MM.1S (cell line): ENCODE measurements around the gene CENPA.

ENCODE experiments used
- DNase-seq: peaks from one replicate; pipeline ENCODE4 v3.0.0-alpha.2; 2015
- H2AFZ ChIP-seq: fragments of 300-600 bp; sonication (generic); 2 replicates; pipeline ENCODE4 v1.6.0; 2016; ENCODE audit warnings: antibody characterized with exemption, low read length
- H3F3A ChIP-seq: fragments of 300-600 bp; sonication (generic); 2 replicates; pipeline ENCODE4 v1.6.1; 2016; ENCODE audit warnings: mild to moderate bottlenecking, antibody characterized with exemption, low read length, moderate library complexity, mixed read lengths; ENCODE audit not compliant: insufficient read depth
- H3K27ac ChIP-seq: fragments of 300-600 bp; sonication (generic); 2 replicates; pipeline ENCODE4 v1.5.1; 2016; ENCODE audit warnings: mild to moderate bottlenecking, low read length
- H3K27me3 ChIP-seq: fragments of 300-600 bp; sonication (generic); replicated peaks from 2 replicates; pipeline ENCODE4 v1.6.0; 2016; ENCODE audit warnings: low read length; ENCODE audit not compliant: insufficient read depth
- H3K36me3 ChIP-seq: fragments of 300-600 bp; sonication (generic); replicated peaks from 2 replicates; pipeline ENCODE4 v1.6.1; 2016; ENCODE audit warnings: mild to moderate bottlenecking, low read length, mixed read lengths; ENCODE audit not compliant: insufficient read depth
- H3K4me1 ChIP-seq: fragments of 300-600 bp; sonication (generic); 2 replicates; pipeline ENCODE4 v1.6.1; 2016; ENCODE audit warnings: low read length, mixed read lengths
- H3K4me2 ChIP-seq: fragments of 300-600 bp; sonication (generic); 2 replicates; pipeline ENCODE4 v1.6.0; 2016; ENCODE audit warnings: low read depth, low read length
- H3K4me3 ChIP-seq: fragments of 300-600 bp; sonication (generic); 2 replicates; pipeline ENCODE4 v1.5.1; 2016; ENCODE audit warnings: low read length, mixed read lengths
- H3K79me2 ChIP-seq: fragments of 300-600 bp; sonication (generic); 2 replicates; pipeline ENCODE4 v1.6.1; 2016; ENCODE audit warnings: mixed run types, low read length, mixed read lengths
- H3K9ac ChIP-seq: fragments of 300-600 bp; sonication (generic); 2 replicates; pipeline ENCODE4 v1.6.1; 2016; ENCODE audit warnings: low read length, mixed read lengths
- H3K9me2 ChIP-seq: fragments of 300-600 bp; sonication (generic); replicated peaks from 2 replicates; pipeline ENCODE4 v1.6.1; 2016; ENCODE audit warnings: mild to moderate bottlenecking, low read length, mixed read lengths; ENCODE audit not compliant: insufficient read depth
- H3K9me3 ChIP-seq: fragments of 300-600 bp; sonication (generic); replicated peaks from 2 replicates; pipeline ENCODE4 v1.6.1; 2016; ENCODE audit warnings: mild to moderate bottlenecking, low read length, mixed read lengths; ENCODE audit not compliant: insufficient read depth
- H4K20me1 ChIP-seq: fragments of 300-600 bp; sonication (generic); 2 replicates; pipeline ENCODE4 v1.6.1; 2016; ENCODE audit warnings: mild to moderate bottlenecking, low read length, moderate library complexity, mixed read lengths; ENCODE audit not compliant: insufficient read depth
- CTCF ChIP-seq: fragments of 300-600 bp; sonication (generic); IDR thresholded peaks from 2 replicates; pipeline ENCODE4 v1.5.1; 2016; ENCODE audit warnings: antibody characterized with exemption, low read length, mixed read lengths
- EZH2 ChIP-seq: fragments of 300-600 bp; sonication (generic); optimal IDR thresholded peaks from 2 replicates; pipeline ENCODE3; 2017; ENCODE audit warnings: low read depth, mild to moderate bottlenecking, antibody characterized with exemption, low read length, mixed read lengths
- EZH2phosphoT487 ChIP-seq: fragments of 300-600 bp; sonication (generic); IDR thresholded peaks from 2 replicates; pipeline ENCODE4 v1.6.1; 2018; ENCODE audit warnings: antibody characterized with exemption, low read length

Gene CENPA

GRCh38 chr2:26809876-26810577 is 24.2 kb downstream of the CENPA start:
- H2AFZ ChIP-seq: no peak overlapping the region
- no peaks in the 10 kb centered on the region for H3K9me2 ChIP-seq
- H3K27ac ChIP-seq: no peak overlapping the region
- no peak overlapping the region for H3K4me3 ChIP-seq
- H3K27me3 ChIP-seq: peaks cover 6% of the 10 kb centered on the region; the same call in 1 of the 2 replicates
- no peaks in the 10 kb centered on the region for H3K79me2 ChIP-seq
- DNase-seq: no peak
- H3K36me3 ChIP-seq: no peaks in the 10 kb centered on the region
- no peaks in the 10 kb centered on the region for H3K9me3 ChIP-seq
- H3K9ac ChIP-seq: no peak overlapping the region
- no peaks in the 10 kb centered on the region for H4K20me1 ChIP-seq
- no peak for TF ChIP-seq CTCF
- no peak for TF ChIP-seq EZH2
- no peak for TF ChIP-seq EZH2phosphoT487
- H3K4me1 ChIP-seq: no peaks in the 10 kb centered on the region
- H3F3A ChIP-seq: no peaks in the 10 kb centered on the region
- H3K4me2 ChIP-seq: no peak overlapping the region

GRCh38 chr2:26811261-26811660 is 25.4 kb downstream of the CENPA start:
- Histone ChIP-seq H2AFZ (no peak overlapping the region), H3K79me2 (no peaks in the 10 kb centered on the region), H3K9me3 (no peaks in the 10 kb centered on the region), H3K9me2 (no peaks in the 10 kb centered on the region), H3K4me2 (no peak overlapping the region), H3K4me3 (no peak overlapping the region), H3K4me1 (no peaks in the 10 kb centered on the region), H3K9ac (no peak overlapping the region), H4K20me1 (no peaks in the 10 kb centered on the region), H3K27me3 (peaks cover 6% of the 10 kb centered on the region; the same call in 1 of the 2 replicates), H3K27ac (no peak overlapping the region), H3F3A (no peaks in the 10 kb centered on the region), H3K36me3 (no peaks in the 10 kb centered on the region)
- TF ChIP-seq EZH2 (no peak), EZH2phosphoT487 (no peak), CTCF (no peak)
- no peak for DNase-seq

GRCh38 chr2:26811791-26812694 is 26.2 kb downstream of the CENPA start:
- no peak for DNase-seq
- Histone ChIP-seq H2AFZ (no peak overlapping the region), H3K4me3 (no peak overlapping the region), H4K20me1 (no peaks in the 10 kb centered on the region), H3K27ac (no peak overlapping the region), H3F3A (no peaks in the 10 kb centered on the region), H3K79me2 (no peaks in the 10 kb centered on the region), H3K9me3 (no peaks in the 10 kb centered on the region), H3K4me1 (no peaks in the 10 kb centered on the region), H3K9me2 (no peaks in the 10 kb centered on the region), H3K4me2 (no peak overlapping the region), H3K36me3 (no peaks in the 10 kb centered on the region), H3K27me3 (peaks cover 6% of the 10 kb centered on the region; the same call in 1 of the 2 replicates), H3K9ac (no peak overlapping the region)
- TF ChIP-seq CTCF (no peak), EZH2 (no peak), EZH2phosphoT487 (no peak)
